Measurements from ENCODE around the gene NDUFB6.

DNA sequence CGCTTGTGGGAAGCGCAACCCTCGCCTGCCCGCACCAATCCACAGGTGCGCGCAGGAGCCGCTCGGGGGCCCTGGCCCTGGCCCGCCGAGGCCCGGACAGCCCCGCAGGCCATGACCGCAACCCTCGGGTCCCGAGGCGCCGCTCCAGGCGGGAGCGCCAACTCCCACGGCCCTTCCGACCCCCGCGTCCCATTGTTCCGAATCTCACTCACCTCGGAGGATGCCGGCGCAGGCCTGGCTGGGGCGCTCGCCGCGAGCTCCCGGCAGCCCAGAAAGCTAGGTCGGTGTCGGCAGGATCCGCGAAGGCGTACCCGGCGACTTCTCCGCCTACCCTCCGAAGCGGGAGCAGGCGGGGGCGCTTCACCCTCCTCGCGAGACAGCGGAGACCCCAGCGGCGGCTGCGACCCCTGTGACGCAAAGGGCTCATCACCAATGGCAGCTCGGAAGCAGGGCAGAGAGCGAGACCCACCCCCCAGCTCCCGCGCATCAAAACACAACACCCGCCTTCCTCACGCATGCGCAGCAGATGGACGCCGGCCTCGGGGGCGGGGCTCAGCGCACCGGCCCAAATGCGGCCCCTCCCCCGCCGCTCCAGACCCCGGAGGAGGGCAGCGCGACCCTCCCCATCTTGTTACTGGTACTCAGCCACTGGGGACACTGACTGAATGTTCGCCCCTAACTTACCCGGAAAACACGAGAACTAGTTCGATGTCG lies 22.2 kb downstream of the NDUFB6 start:
- TF ChIP-seq, protein P1, sequence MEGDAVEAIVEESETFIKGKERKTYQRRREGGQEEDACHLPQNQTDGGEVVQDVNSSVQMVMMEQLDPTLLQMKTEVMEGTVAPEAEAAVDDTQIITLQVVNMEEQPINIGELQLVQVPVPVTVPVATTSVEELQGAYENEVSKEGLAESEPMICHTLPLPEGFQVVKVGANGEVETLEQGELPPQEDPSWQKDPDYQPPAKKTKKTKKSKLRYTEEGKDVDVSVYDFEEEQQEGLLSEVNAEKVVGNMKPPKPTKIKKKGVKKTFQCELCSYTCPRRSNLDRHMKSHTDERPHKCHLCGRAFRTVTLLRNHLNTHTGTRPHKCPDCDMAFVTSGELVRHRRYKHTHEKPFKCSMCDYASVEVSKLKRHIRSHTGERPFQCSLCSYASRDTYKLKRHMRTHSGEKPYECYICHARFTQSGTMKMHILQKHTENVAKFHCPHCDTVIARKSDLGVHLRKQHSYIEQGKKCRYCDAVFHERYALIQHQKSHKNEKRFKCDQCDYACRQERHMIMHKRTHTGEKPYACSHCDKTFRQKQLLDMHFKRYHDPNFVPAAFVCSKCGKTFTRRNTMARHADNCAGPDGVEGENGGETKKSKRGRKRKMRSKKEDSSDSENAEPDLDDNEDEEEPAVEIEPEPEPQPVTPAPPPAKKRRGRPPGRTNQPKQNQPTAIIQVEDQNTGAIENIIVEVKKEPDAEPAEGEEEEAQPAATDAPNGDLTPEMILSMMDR (IDR thresholded peaks at IDR 0.05), result no peak
- TF ChIP-seq POLR2A (IDR thresholded peaks at IDR 0.05), result peak in 1 of 2 donors; percentile 49
- TF ChIP-seq POLR2AphosphoS5 (IDR thresholded peaks at IDR 0.05; ENCODE audit: insufficient read depth in 1 of 2, low read depth in 1 of 2), result peak; percentile 87 to 93
